Right lobe of liver (tissue), 6 donors: ENCODE measurements around the gene ABCA6. TPM values are rescaled to one million over a fixed set of nuclear protein-coding genes. Genes with fewer than 3 reads are reported as not detected.

Source experiments
- ATAC-seq, 4 donors: fragments of 200-7000 bp; cut with Tn5 transposase; one replicate each; pipeline ENCODE4 v1.9.1; 2020; ENCODE audit warnings: mild to moderate bottlenecking in 4 of 4, moderate library complexity in 4 of 4
- DNase-seq, 3 donors: peaks; one replicate each; pipeline ENCODE4 v3.0.0-alpha.2; 2020
- H3K27ac ChIP-seq, 3 donors: fragments of 200-600 bp; one replicate each; pipeline ENCODE4 v1.8.0; 2022
- H3K27me3 ChIP-seq, 2 donors: fragments of 200-600 bp; one replicate each; pipeline ENCODE4 v1.8.0; 2022
- H3K36me3 ChIP-seq, 4 donors: fragments of 200-600 bp; sonication (generic) in 1 of 4; one replicate each; pipeline versions ENCODE4 v1.5.1 to v1.8.0; 2017 to 2022; ENCODE audit warnings: control low read depth in 1 of 4
- H3K4me1 ChIP-seq, 4 donors: fragments of 200-600 bp; sonication (generic) in 1 of 4; one replicate each; pipeline versions ENCODE4 v1.5.1 to v1.8.0; 2017 to 2022; ENCODE audit warnings: control low read depth in 1 of 4
- H3K4me3 ChIP-seq, 3 donors: fragments of 200-600 bp; one replicate each; pipeline ENCODE4 v1.8.0; 2022
- H3K9me3 ChIP-seq, 4 donors: fragments of 200-600 bp; sonication (generic) in 1 of 4; one replicate each; pipeline versions ENCODE4 v1.5.1 to v1.8.0; 2017 to 2022; ENCODE audit warnings: control low read depth in 1 of 4
- CTCF ChIP-seq, 4 donors: fragments of 200-600 bp in 3 of 4; fragments of 450-650 bp in 1 of 4; IDR thresholded peaks; one replicate each; pipeline versions ENCODE4 v1.5.1 to v1.8.0; 2016 to 2022; ENCODE audit warnings: antibody characterized with exemption in 4 of 4, mild to moderate bottlenecking in 2 of 4
- POLR2A ChIP-seq: fragments of 450-650 bp; IDR thresholded peaks from one replicate; pipeline ENCODE4 v1.6.1; 2017; ENCODE audit warnings: antibody characterized with exemption, mild to moderate bottlenecking
- WGBS: methylation state at CpG from one replicate; pipeline ENCODE4 v1.1.6; 2018; ENCODE audit warnings: low coverage, low lambda C conversion rate; ENCODE audit not compliant: insufficient coverage; ENCODE audit errors: missing lambda C conversion rate; 5-methylcytosine and 5-hydroxymethylcytosine counted together
- intact Hi-C, 2 donors: fragments of 100-400 bp; cut with DNase I; formaldehyde crosslinking; loops; one replicate each; pipeline versions ENCODE4 v1.11.2 to v1.14.1; 2022
- total RNA-seq, 6 experiments: library from RNA; depleted of rRNA in 2 of 6; stranded (reverse); fragments of >200 nt in 2 of 6; fragmentation: NEBNext Ultra II Directional in 3 of 6; extraction: Animal tissue kit (Norgen Biotek cat#: 25700) in 3 of 6; gene quantifications; one replicate each; pipeline versions ENCODE4 v1.1.0 to v1.2.4, GENCODE V29; 2016 to 2023
- donor health status: DM: no; HTN: yes; CAD: no.
- donor health status: DM: no; HTN: no; CAD: no.
- donor health status: DM: no; HTN: no; CAD: no.
- donor health status: DM: no; HTN: yes; CAD: no.
- donor health status: DM: no; HTN: yes; CAD: no.

Gene ABCA6
- total RNA-seq, 6 experiments from 2014 or later: 54.7 to 155 (median 86.2) TPM

- DNase-seq: no peak
- peak within 1 kb of the TSS in 2 of 3 donors; percentile 2 to 19 for H3K27ac ChIP-seq
- no peak within 1 kb of the TSS for H3K4me3 ChIP-seq
These were observed 80.9 kb downstream of the ABCA6 start, which contains the start of gene ABCA9 for GRCh38 chr17:69060822-69061221. Gene ABCA9, minus strand, starts transcription at chr17:69060927. Its CDS starts 9,801 bp downstream, at chr17:69051126.

GRCh38 chr17:69059458-69060175 lies 82.1 kb downstream of the ABCA6 start:
- no peaks in the 10 kb centered on the region for H3K27me3 ChIP-seq
- no peak for DNase-seq
- H3K27ac ChIP-seq: peak overlapping the region in 1 of 3 donors; percentile 19
- H3K4me3 ChIP-seq: no peak overlapping the region
- ATAC-seq: no peak
- no peaks in the 10 kb centered on the region for H3K4me1 ChIP-seq
- no peaks in the 10 kb centered on the region for H3K9me3 ChIP-seq
- intact Hi-C loops: no loop called here
- TF ChIP-seq POLR2A (no peak), CTCF (IDR thresholded peaks at IDR 0.05) (no peak)
- WGBS: 64% methylated on average over 7 of the region's 7 CpGs
- H3K36me3 ChIP-seq: peaks cover 0 to 4% (median 0%) of the 10 kb centered on the region in 4 donors

More at GRCh38 chr17:69060822-69061221, 80.9 kb downstream of the ABCA6 start, which contains the start of gene ABCA9:
- WGBS: 39% methylated on average over 2 of the region's 2 CpGs
- ATAC-seq: peak in 3 of 4 donors; percentile 14 to 38 (median 26)
- TF ChIP-seq CTCF (IDR thresholded peaks at IDR 0.05) (no peak), POLR2A (no peak)
- Histone ChIP-seq H3K27me3 (no peaks in the 10 kb centered on the region), H3K36me3 (peaks cover 0 to 4% (median 0%) of the 10 kb centered on the region in 4 donors), H3K9me3 (no peaks in the 10 kb centered on the region), H3K4me1 (no peaks in the 10 kb centered on the region)
- intact Hi-C loops: no loop called here

- 83% methylated on average over 1 of the region's 1 CpG for WGBS
- Histone ChIP-seq H3K4me3 (no peak overlapping the region), H3K4me1 (no peaks in the 10 kb centered on the region), H3K9me3 (no peaks in the 10 kb centered on the region), H3K27ac (no peak overlapping the region), H3K27me3 (no peaks in the 10 kb centered on the region), H3K36me3 (no peaks in the 10 kb centered on the region)
- ATAC-seq (peak in 3 of 4 donors; percentile 18 to 48 (median 43)), DNase-seq (no peak)
- TF ChIP-seq POLR2A (no peak), CTCF (IDR thresholded peaks at IDR 0.05) (peak in 1 of 4 donors; percentile 6)
- intact Hi-C loops: no loop called here
These were observed 83.5 kb downstream of the ABCA6 start for GRCh38 chr17:69058165-69058564.

- Histone ChIP-seq H3K27me3 (no peaks in the 10 kb centered on the region), H3K4me1 (no peaks in the 10 kb centered on the region), H3K9me3 (no peaks in the 10 kb centered on the region), H3K36me3 (no peaks in the 10 kb centered on the region), H3K27ac (no peak overlapping the region), H3K4me3 (no peak overlapping the region)
- intact Hi-C loops: no loop called here
- 86% methylated on average over 1 of the region's 1 CpG for WGBS
- no peak for DNase-seq
- TF ChIP-seq POLR2A: no peak
- no peak for TF ChIP-seq CTCF (IDR thresholded peaks at IDR 0.05)
- ATAC-seq: peak in 1 of 4 donors; percentile 14
These were observed 84.4 kb downstream of the ABCA6 start for GRCh38 chr17:69057280-69057679.
